Right atrium auricular region (tissue), 2 donors: ENCODE measurements around the gene UPK3B. TPM values are rescaled to one million over a fixed set of nuclear protein-coding genes. Genes with fewer than 3 reads are reported as not detected.
"Not testable (repeated sequence)": the region's sequence is repeated elsewhere in the genome, so short reads cannot be mapped to it uniquely, and the experiment has no call there.

ENCODE experiments used
- DNase-seq: peaks from one replicate; pipeline ENCODE4 v3.0.0-alpha.2; 2019; ENCODE audit warnings: low spot score
- H3K27ac ChIP-seq, 2 donors: fragments of 200-600 bp; sonication (generic); 1 replicate in 1 of 2; 2 replicates in 1 of 2; pipeline ENCODE4 v1.5.1; 2016 to 2019
- H3K27me3 ChIP-seq, 2 donors: fragments of 200-600 bp; sonication (generic); one replicate each; pipeline versions ENCODE4 v1.5.1 to v1.6.0; 2017 to 2019
- H3K36me3 ChIP-seq: fragments of 200-600 bp; sonication (generic); one replicate; pipeline ENCODE4 v1.5.1; 2016
- H3K4me1 ChIP-seq, 2 donors: fragments of 200-600 bp; sonication (generic); one replicate each; pipeline versions ENCODE4 v1.5.1 to v1.6.0; 2017 to 2019
- H3K4me3 ChIP-seq, 2 donors: fragments of 200-600 bp; sonication (generic); 1 replicate in 1 of 2; 2 replicates in 1 of 2; pipeline ENCODE4 v1.5.1; 2017 to 2019; ENCODE audit warnings: mild to moderate bottlenecking in 1 of 2, moderate library complexity in 1 of 2
- H3K9me3 ChIP-seq, 2 donors: fragments of 200-600 bp; sonication (generic); one replicate each; pipeline ENCODE4 v1.5.1; 2019
- CTCF ChIP-seq, 2 donors: fragments of 200-600 bp; sonication (generic); IDR thresholded peaks; one replicate each; pipeline ENCODE4 v1.5.1; 2019; ENCODE audit warnings: antibody characterized with exemption in 2 of 2
- total RNA-seq, 2 donors: library from RNA; depleted of rRNA; stranded (reverse); fragments of >200 nt; gene quantifications; one replicate each; pipeline ENCODE4 v1.1.0, GENCODE V29; 2016

UPK3B gene
- total RNA-seq, 2 donors from 2014 or later = 78.8 to 126 TPM

GRCh38 chr7:76502836-76503235, 7.5 kb upstream of the UPK3B start:
- not testable (repeated sequence) for DNase-seq, H3K27ac ChIP-seq, H3K27me3 ChIP-seq, H3K36me3 ChIP-seq, H3K4me3 ChIP-seq, H3K4me1 ChIP-seq, H3K9me3 ChIP-seq

- H3K36me3 ChIP-seq, H3K27me3 ChIP-seq, H3K27ac ChIP-seq, DNase-seq, H3K4me1 ChIP-seq, H3K4me3 ChIP-seq, H3K9me3 ChIP-seq: not testable (repeated sequence)
Observed at GRCh38 chr7:76503244-76503643, 7.1 kb upstream of the UPK3B start.

GRCh38 chr7:76504351-76505167, 5.8 kb upstream of the UPK3B start:
- not testable (repeated sequence) for H3K27ac ChIP-seq, H3K27me3 ChIP-seq, H3K4me1 ChIP-seq, H3K36me3 ChIP-seq, H3K9me3 ChIP-seq, H3K4me3 ChIP-seq, DNase-seq

- no peak for TF ChIP-seq CTCF (IDR thresholded peaks at IDR 0.05)
- Histone ChIP-seq H3K27ac (no peak overlapping the region), H3K36me3 (no peaks in the 10 kb centered on the region)
Observed at GRCh38 chr7:76505168-76506080, 4.9 kb upstream of the UPK3B start.

GRCh38 chr7:76506081-76506440, 4.3 kb upstream of the UPK3B start:
- Histone ChIP-seq H3K4me3 (no peak overlapping the region), H3K27ac (no peak overlapping the region), H3K36me3 (no peaks in the 10 kb centered on the region), H3K9me3 (no peaks in the 10 kb centered on the region), H3K4me1 (no peaks in the 10 kb centered on the region), H3K27me3 (no peaks in the 10 kb centered on the region)
- DNase-seq = no peak
- no peak for TF ChIP-seq CTCF (IDR thresholded peaks at IDR 0.05)

More at GRCh38 chr7:76505168-76506080, 4.9 kb upstream of the UPK3B start:
- H3K9me3 ChIP-seq = no peaks in the 10 kb centered on the region
- no peaks in the 10 kb centered on the region for H3K27me3 ChIP-seq
- no peaks in the 10 kb centered on the region for H3K4me1 ChIP-seq
- no peak for DNase-seq
- H3K4me3 ChIP-seq = no peak overlapping the region

- not testable (repeated sequence) for H3K4me1 ChIP-seq, H3K9me3 ChIP-seq, H3K36me3 ChIP-seq, H3K4me3 ChIP-seq, H3K27me3 ChIP-seq, DNase-seq, H3K27ac ChIP-seq
Observed at GRCh38 chr7:76506643-76507042, 3.7 kb upstream of the UPK3B start.

GRCh38 chr7:76507723-76508406, 2.5 kb upstream of the UPK3B start:
- no peaks in the 10 kb centered on the region for H3K9me3 ChIP-seq
- no peak for DNase-seq
- H3K27ac ChIP-seq = no peak overlapping the region
- no peaks in the 10 kb centered on the region for H3K36me3 ChIP-seq
- H3K4me3 ChIP-seq = no peak overlapping the region
- H3K4me1 ChIP-seq = no peaks in the 10 kb centered on the region
- no peaks in the 10 kb centered on the region for H3K27me3 ChIP-seq
- no peak for TF ChIP-seq CTCF (IDR thresholded peaks at IDR 0.05)

- not testable (repeated sequence) for H3K27ac ChIP-seq, H3K27me3 ChIP-seq, DNase-seq, H3K4me1 ChIP-seq, H3K36me3 ChIP-seq, H3K9me3 ChIP-seq, H3K4me3 ChIP-seq
Observed at GRCh38 chr7:76511200-76511910, 1.0 kb downstream of the UPK3B start.

- not testable (repeated sequence) for H3K9me3 ChIP-seq, H3K4me3 ChIP-seq, H3K27me3 ChIP-seq, H3K27ac ChIP-seq, H3K4me1 ChIP-seq, H3K36me3 ChIP-seq, DNase-seq
Observed at GRCh38 chr7:76511911-76512885, 1.8 kb downstream of the UPK3B start.
